ENCODE results near the gene IFNA2.
A peak's percentile ranks its signal among the peaks of the same experiment; 100 is the strongest.

- TF ChIP-seq POLR2A (IDR thresholded peaks at IDR 0.05) (no peak), CTCF (IDR thresholded peaks at IDR 0.05) (peak in 3 of 6 experiments; percentile 11 to 40 (median 23))
Measured at GRCh38 chr9:21392270-21392669, 7.1 kb upstream of the IFNA2 start.
